ENCODE results near the gene IGF1. TPM values are rescaled to one million over a fixed set of nuclear protein-coding genes. Genes with fewer than 3 reads are reported as not detected.

The IGF1 gene
- total and polyA plus RNA-seq, 9 of the 15 experiments (the other 6 are each of a cell fraction or from before 2014, with no cell fraction given), result 3.7 to 13.9 (median 4.5) TPM

- TF ChIP-seq ELK1 (CRISPR knock-in tag; IDR thresholded peaks at IDR 0.05) (no peak), RAD21 (CRISPR knock-in tag; conservative IDR thresholded peaks at IDR 0.05 in 1 of 2, IDR thresholded peaks at IDR 0.05 in 1 of 2) (0 out of 4 replicates have a peak, but pooled peaks of 1 of the 2 experiments have one; percentile 20), JUND (IDR thresholded peaks at IDR 0.05; ENCODE audit: borderline replicate concordance, low read depth, low read length) (0 out of 2 replicates have a peak, but pooled peaks have one; percentile 4), JUND (tag; IDR thresholded peaks at IDR 0.05; ENCODE audit: borderline replicate concordance, low read depth, low read length) (no peak), ARID1B (IDR thresholded peaks at IDR 0.05) (peak; percentile 65), NCOR1 (IDR thresholded peaks at IDR 0.05) (peak; percentile 49), PREB (CRISPR knock-in tag; IDR thresholded peaks at IDR 0.05) (no peak)
Observed at GRCh38 chr12:102483466-102483865, 3.1 kb upstream of the IGF1 start (continued).

- POLR2A ChIA-PET, result interaction anchor here (0.6 to 0.9 kb wide), 2 partner anchors 107 to 176 kb away, joined by 3 read pairs; no protein-coding TSS in a partner anchor
- no peaks in the 10 kb centered on the region for H3K36me3 ChIP-seq (ENCODE audit: control insufficient read depth, insufficient read depth, low read length)
- ATAC-seq, result no peak
- intact Hi-C loops (cut with micrococcal nuclease) (loop anchor here (2.0 to 5.0 kb wide), 2 partner anchors 311 to 360 kb away; partner anchors contain the start of genes NUP37 and PARPBP), in situ Hi-C loops (cut with MboI) (loop anchor here (25.0 kb wide), 1 partner anchor 545 kb away; no protein-coding TSS in a partner anchor)
- no peaks in the 10 kb centered on the region for H3K27me3 ChIP-seq (ENCODE audit: control insufficient read depth in 2 of 2, insufficient read depth in 2 of 2, low read length in 2 of 2)
- FAIRE-seq, result no peak
- no peak overlapping the region for H3K4me3 ChIP-seq
- peaks cover 0 to 16% of the 10 kb centered on the region in 2 experiments; a peak in 3 of 5 replicates for H3K4me1 ChIP-seq (replicated peaks in 1 of 2; ENCODE audit: control insufficient read depth in 2 of 2, insufficient read depth in 2 of 2, low read length in 2 of 2)
- H2AFZ ChIP-seq (ENCODE audit: low read depth, low read length), result no peak overlapping the region
- no TSS peak for BruUV-seq (replicated peaks)
- H3K9ac ChIP-seq (ENCODE audit: insufficient read depth in 1 of 2, low read depth in 2 of 2, low read length in 2 of 2), result no peak overlapping the region
- H3K9me1 ChIP-seq (ENCODE audit: control insufficient read depth, insufficient read depth, low read length), result no peaks in the 10 kb centered on the region
- no peak overlapping the region for H3K4me2 ChIP-seq (ENCODE audit: insufficient read depth, low read length)
- H3K9me3 ChIP-seq (replicated peaks; ENCODE audit: control insufficient read depth, insufficient read depth, low read depth, low read length), result no peaks in the 10 kb centered on the region
- H3K79me2 ChIP-seq (ENCODE audit: control insufficient read depth, insufficient read depth, low read length), result no peaks in the 10 kb centered on the region
- H3K27ac ChIP-seq (ENCODE audit: extremely low read depth, low read depth, low read length), result no peak overlapping the region
- no peaks in the 10 kb centered on the region for H4K20me1 ChIP-seq (replicated peaks; ENCODE audit: control insufficient read depth, insufficient read depth, low read length)
- DNase-seq (ENCODE audit: extremely low read depth in 1 of 4, low spot score in 3 of 4), result no peak
- CTCF ChIA-PET (ENCODE audit: low intra/inter-chr PET ratio), result no interaction called here
- no peak for TF ChIP-seq BRD9 (IDR thresholded peaks at IDR 0.05; ENCODE audit: low read depth, partially characterized antibody)
- TF ChIP-seq HINFP (tag; conservative IDR thresholded peaks at IDR 0.05; ENCODE audit: low read depth), result no peak
- TF ChIP-seq RFX5 (IDR thresholded peaks at IDR 0.05; ENCODE audit: low read depth, low read length), result no peak
- no peak for TF ChIP-seq ZNF354B (CRISPR knock-in tag; IDR thresholded peaks at IDR 0.05)
- TF ChIP-seq ZNF12 (CRISPR knock-in tag; IDR thresholded peaks at IDR 0.05), result no peak
- TF ChIP-seq IRF2 (CRISPR knock-in tag; IDR thresholded peaks at IDR 0.05), result no peak
- no peak for TF ChIP-seq CLOCK (CRISPR knock-in tag; IDR thresholded peaks at IDR 0.05; ENCODE audit: borderline replicate concordance)
Observed at GRCh38 chr12:102481705-102482425, 1.5 kb upstream of the IGF1 start.

Data from K562 (cell line).